ENCODE results near the gene SPATA33.
A peak's percentile ranks its signal among the peaks of the same experiment; 100 is the strongest.

DNA sequence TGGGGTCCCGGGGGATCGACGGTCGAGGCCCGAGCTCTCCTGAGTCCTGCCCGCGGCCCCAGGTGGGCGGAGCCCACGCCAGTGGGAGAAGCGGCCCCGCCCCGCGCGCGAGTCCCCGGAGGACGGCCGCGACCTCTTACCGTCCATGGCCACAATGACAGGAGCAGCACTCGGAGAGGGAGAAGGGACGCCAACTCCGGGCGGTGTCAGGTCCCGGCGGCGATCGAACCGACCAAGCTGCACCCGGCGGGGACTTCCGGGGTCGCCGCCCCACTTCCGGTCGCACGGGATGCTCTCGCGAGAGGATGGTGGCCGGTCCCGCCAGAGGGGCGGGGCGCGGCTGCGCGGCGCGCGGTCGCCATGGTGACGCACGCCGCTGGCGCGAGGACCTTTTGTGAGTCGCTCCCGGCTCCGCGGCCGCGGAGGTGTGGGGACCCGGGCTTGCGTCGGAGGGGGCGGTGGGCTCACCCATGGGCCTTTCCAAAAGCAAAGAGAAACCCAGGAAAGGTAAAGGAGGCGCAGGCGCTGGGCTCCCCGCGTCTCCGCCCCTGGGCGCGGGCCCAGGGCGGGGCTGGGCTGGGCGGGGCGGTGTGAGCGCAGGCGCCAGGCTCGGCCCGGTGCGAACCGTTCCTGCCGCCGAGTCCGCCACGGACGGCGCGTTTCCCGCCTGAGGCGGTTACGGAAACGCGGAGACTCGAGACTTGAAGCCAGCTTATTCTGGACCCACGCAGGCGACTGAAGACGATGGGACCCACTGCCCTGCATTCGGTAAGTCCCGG, at the start of gene SPATA33, which contains the start of gene CHMP1A:
- TF ChIP-seq, protein P1, sequence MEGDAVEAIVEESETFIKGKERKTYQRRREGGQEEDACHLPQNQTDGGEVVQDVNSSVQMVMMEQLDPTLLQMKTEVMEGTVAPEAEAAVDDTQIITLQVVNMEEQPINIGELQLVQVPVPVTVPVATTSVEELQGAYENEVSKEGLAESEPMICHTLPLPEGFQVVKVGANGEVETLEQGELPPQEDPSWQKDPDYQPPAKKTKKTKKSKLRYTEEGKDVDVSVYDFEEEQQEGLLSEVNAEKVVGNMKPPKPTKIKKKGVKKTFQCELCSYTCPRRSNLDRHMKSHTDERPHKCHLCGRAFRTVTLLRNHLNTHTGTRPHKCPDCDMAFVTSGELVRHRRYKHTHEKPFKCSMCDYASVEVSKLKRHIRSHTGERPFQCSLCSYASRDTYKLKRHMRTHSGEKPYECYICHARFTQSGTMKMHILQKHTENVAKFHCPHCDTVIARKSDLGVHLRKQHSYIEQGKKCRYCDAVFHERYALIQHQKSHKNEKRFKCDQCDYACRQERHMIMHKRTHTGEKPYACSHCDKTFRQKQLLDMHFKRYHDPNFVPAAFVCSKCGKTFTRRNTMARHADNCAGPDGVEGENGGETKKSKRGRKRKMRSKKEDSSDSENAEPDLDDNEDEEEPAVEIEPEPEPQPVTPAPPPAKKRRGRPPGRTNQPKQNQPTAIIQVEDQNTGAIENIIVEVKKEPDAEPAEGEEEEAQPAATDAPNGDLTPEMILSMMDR (IDR thresholded peaks at IDR 0.05; ENCODE audit: low read depth, low read length), result no peak
- TF ChIP-seq, protein P2, sequence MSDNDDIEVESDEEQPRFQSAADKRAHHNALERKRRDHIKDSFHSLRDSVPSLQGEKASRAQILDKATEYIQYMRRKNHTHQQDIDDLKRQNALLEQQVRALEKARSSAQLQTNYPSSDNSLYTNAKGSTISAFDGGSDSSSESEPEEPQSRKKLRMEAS (IDR thresholded peaks at IDR 0.05; ENCODE audit: low read depth, low read length), result peak; percentile 80

All from NB4 (cell line).